ENCODE data around the gene DLX5. TPM values are rescaled to one million over a fixed set of nuclear protein-coding genes. Genes with fewer than 3 reads are reported as not detected.

DLX5 gene
- total and polyA plus RNA-seq, 9 of the 15 experiments (the other 6 are each of a cell fraction or from before 2014, with no cell fraction given), result not detected

GRCh38 chr7:97003262-97004246 is 21.1 kb downstream of the DLX5 start:
- no peak overlapping the region for H3K4me2 ChIP-seq (ENCODE audit: insufficient read depth, low read length)
- no peak overlapping the region for H3K4me3 ChIP-seq
- POLR2A ChIA-PET, result interaction anchor here (0.6 kb wide), 1 partner anchor 12 kb away, joined by 3 read pairs; no protein-coding TSS in a partner anchor
- no peaks in the 10 kb centered on the region for H3K79me2 ChIP-seq (ENCODE audit: control insufficient read depth, insufficient read depth, low read length)
- intact Hi-C loops (cut with micrococcal nuclease) (no loop called here), in situ Hi-C loops (cut with MboI) (no loop called here)
- H3K4me1 ChIP-seq (replicated peaks in 1 of 2; ENCODE audit: control insufficient read depth in 2 of 2, insufficient read depth in 2 of 2, low read length in 2 of 2), result peaks cover 0 to 10% of the 10 kb centered on the region in 2 experiments; a peak in 1 of 5 replicates
- 11% methylated on average over 47 of the region's 49 CpGs for WGBS (ENCODE audit: insufficient coverage, low coverage, missing lambda C conversion rate)
- ATAC-seq, result 0 out of 3 replicates have a peak, but pooled peaks have one; percentile 30
- no peak for DNase-seq (ENCODE audit: extremely low read depth in 1 of 4, low spot score in 3 of 4)
- H4K20me1 ChIP-seq (replicated peaks; ENCODE audit: control insufficient read depth, insufficient read depth, low read length), result no peaks in the 10 kb centered on the region
- no peak overlapping the region for H3K27ac ChIP-seq (ENCODE audit: extremely low read depth, low read depth, low read length)
- TF ChIP-seq, protein P1, sequence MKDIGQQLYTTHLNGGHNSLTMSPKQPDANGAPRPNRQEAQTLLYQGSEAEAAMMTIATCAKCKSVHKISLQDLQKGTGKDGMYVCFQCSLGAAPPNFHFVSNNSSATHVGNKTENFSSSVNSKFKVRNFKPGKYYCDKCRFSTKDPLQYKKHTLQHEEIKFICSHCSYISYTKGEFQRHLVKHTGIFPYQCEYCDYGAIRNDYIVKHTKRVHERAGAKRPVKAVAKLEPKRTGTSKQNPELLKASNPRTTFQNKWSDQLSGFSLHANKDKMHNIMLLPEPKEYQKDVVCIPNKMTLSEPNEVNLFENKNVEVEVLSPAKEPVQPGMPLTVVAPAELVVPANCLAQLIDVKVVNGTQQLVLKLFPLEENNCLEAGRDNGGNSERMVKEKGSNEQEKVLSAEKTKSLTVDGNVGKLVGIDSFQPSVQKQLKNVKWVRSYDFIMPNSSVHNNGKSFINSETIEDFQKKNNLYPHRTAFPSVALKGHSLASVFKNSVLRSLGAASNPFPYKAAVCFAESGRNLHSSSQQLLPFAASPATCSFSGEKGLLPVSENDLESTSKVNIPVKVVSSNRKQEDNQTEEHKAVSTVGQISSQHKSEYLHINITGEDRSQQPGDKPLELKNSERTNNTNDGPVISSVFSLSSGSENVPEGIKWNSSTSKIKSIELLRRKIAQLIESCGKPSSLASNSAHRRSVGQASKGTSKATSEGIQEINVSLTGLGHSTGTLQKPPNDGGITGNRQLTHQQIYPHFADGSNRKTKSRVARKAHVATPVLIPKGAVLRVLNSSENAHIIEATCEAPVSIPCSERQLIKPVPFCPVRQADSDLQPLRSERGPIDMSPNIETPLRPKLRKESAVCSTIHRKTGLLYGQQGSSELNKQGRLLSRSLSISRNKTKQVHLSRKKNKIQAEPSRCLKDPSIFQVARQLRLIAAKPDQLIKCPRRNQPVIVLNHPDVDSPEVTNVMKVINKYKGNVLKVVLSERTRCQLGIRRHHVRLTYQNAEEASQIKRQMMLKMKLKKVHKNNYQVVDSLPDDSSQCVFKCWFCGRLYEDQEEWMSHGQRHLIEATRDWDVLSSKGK (CRISPR knock-in tag; IDR thresholded peaks at IDR 0.05), result no peak
- TF ChIP-seq ZC3H4 (CRISPR knock-in tag; IDR thresholded peaks at IDR 0.05; ENCODE audit: borderline replicate concordance) (no peak), MTA3 (IDR thresholded peaks at IDR 0.05; ENCODE audit: borderline replicate concordance) (no peak), RBM14 (IDR thresholded peaks at IDR 0.05; ENCODE audit: borderline replicate concordance, insufficient read depth, low read depth, low read length) (no peak)
- BruUV-seq (replicated peaks), result no TSS peak
- H3K27me3 ChIP-seq (ENCODE audit: control insufficient read depth in 2 of 2, insufficient read depth in 2 of 2, low read length in 2 of 2), result peaks cover 67 to 71% of the 10 kb centered on the region in 2 experiments
- CTCF ChIA-PET (ENCODE audit: low intra/inter-chr PET ratio), result no interaction called here
- H3K9ac ChIP-seq (ENCODE audit: insufficient read depth in 1 of 2, low read depth in 2 of 2, low read length in 2 of 2), result no peak overlapping the region
- FAIRE-seq, result no peak
- no peaks in the 10 kb centered on the region for H3K9me3 ChIP-seq (replicated peaks; ENCODE audit: control insufficient read depth, insufficient read depth, low read depth, low read length)
- no peaks in the 10 kb centered on the region for H3K36me3 ChIP-seq (ENCODE audit: control insufficient read depth, insufficient read depth, low read length)
- H2AFZ ChIP-seq (ENCODE audit: low read depth, low read length), result no peak overlapping the region
- H3K9me1 ChIP-seq (ENCODE audit: control insufficient read depth, insufficient read depth, low read length), result no peaks in the 10 kb centered on the region

All from K562 (cell line).